Activated naive CD4-positive, alpha-beta T cell (primary cell): ENCODE results near the gene SKP1.
"Not testable (repeated sequence)": the region's sequence is repeated elsewhere in the genome, so short reads cannot be mapped to it uniquely, and the experiment has no call there.

Source experiments
- DNase-seq, 4 experiments: peaks; one replicate each; lab custom pipeline; 2025; lab: John Stamatoyannopoulos, UW

Gene SKP1

DNA sequence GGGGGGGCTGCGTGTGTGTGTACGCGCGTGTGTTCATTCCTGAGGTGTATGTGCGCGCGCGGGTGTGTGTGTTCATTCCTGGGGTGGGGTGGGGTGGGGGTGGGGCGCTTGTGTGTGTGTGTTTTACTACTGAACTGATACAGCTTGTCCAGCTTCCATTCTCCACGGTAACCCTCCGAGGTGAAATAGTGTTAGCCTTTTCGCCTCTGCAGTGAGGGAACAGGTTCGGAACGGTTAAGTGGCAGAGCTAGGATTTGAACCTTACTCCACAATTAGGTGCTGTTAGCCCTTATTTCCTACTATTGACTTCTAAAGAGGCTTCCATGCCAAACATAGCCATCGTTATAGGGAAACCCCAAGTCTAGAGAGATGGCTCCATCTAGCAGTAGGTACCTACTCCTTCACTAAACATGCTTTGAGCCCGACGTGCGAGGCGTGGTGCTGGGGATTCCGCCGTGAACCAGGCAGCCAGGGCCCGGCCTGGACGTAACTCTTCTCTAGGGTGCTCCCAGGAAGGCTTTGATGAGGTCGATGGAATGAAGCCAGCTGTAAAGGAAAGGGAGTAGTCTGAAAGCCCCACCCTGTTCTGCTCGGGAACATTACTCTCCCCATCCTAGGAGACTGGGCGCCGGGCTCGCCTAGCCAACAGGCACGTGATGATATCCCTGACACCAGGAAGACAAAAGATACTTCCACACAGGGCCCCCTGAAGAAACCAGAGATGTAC, 782 bp upstream of the SKP1 start:
- DNase-seq, result peak in 1 of 4 experiments; percentile 74

DNA sequence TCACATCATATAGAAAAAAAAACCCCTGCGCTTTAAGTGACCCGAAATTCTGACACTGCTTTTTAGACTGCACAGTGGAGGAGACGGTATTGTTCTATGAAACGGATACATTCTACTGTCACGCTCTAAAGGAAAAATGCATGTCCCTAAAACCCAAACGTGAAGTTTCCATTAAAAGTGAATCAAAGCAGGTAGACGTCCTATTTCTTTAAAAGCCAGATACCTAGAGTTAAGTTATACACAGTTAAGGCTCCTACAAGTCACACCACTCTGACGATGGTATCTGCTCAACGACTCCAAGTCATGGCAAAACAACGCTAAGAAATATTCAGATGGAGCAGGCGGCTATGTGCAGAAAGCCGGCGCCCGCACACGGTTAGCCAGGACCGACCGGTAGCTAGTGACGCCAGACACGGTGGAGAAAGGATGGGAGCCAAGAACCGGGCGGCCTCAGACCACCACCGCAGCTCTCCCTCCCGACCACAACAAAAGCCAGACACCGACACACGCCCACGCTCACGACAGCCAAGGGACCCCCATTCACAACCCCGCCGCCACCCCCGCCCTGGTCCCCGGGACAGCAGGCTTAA, 734 bp downstream of the SKP1 start:
- peak in 1 of 4 experiments; percentile 50 for DNase-seq

DNA sequence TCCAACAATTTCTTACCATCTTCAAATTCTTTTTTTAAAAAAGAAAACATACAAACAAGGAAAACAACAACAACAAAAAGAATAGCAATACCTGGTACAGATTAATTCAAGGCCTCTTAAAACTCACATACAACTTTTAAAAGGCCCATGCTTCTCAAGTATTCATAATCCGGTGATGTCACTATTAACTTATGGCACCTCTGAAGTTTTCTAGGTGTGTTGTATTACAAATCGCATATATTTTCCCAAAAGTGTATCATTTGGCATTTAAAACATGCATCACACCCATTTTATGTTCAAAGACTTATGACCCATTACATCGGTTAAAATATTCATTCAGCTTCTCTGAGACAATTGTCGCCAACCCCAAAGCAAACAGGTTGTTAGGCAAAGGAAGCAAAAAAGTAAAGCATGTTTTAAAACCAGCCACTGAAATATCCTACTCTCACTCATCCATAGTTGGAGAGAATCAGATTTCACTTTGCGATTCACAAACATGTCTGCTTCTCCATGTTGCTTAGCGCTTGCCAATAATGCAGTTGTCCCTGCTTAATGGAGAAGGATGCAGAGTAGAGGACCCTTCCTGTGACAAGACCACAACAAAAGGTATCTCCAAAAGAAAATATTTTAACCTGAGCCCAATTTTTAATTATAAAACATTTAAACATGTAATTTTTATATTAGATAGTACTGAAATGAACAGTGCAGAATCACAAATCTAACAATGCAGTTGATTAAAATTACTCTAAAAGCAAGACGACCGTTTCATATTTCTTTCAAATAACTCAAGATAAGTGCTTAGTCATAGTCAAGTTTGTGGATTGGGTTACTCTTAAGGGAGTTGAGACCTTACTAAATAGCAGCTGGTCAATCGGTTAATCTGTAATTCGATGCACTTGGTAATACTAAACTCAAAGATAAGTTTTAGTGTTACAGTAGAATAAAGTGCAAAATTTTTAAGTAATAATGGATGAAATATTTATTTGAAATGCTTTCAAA, 1.6 kb downstream of the SKP1 start:
- DNase-seq, result no peak

DNA sequence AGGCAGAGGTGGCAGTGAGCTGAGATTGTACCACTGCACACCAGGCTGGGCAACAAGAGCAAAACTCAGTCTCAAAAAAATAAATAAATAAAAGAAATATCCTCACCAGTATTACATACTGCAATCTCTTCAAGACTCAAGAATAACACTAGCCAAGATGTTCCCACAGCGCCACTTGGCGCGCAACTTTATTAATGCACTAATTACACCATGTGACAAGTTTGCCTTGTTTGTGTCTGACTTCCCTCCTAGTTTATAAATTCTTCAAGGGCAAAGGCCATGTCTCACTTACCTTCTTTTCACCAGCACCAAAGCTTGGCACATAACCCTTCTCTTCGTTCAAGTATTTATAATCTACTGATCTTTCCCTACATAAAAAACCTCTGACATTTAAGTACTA, 4.8 kb downstream of the SKP1 start:
- DNase-seq, result no peak

DNA sequence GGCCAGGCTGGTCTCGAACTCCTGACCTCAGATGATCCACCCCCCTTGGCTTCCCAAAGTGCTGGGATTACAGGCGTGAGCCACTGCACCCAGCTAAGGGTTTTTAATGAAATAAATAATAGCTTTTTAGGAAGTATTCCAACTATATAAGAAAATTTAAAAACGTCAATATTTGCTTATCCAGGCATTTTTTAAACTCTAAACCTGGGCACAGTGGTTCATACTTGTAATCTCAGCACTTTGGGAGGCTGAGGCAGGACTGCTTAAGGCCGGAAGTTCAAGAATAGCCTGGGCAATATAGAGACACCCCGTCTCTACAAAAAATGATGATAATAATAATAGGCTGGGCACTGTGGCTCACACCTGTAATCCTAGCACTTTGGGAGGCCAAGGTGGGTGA, 14.2 kb downstream of the SKP1 start:
- no peak for DNase-seq

DNA sequence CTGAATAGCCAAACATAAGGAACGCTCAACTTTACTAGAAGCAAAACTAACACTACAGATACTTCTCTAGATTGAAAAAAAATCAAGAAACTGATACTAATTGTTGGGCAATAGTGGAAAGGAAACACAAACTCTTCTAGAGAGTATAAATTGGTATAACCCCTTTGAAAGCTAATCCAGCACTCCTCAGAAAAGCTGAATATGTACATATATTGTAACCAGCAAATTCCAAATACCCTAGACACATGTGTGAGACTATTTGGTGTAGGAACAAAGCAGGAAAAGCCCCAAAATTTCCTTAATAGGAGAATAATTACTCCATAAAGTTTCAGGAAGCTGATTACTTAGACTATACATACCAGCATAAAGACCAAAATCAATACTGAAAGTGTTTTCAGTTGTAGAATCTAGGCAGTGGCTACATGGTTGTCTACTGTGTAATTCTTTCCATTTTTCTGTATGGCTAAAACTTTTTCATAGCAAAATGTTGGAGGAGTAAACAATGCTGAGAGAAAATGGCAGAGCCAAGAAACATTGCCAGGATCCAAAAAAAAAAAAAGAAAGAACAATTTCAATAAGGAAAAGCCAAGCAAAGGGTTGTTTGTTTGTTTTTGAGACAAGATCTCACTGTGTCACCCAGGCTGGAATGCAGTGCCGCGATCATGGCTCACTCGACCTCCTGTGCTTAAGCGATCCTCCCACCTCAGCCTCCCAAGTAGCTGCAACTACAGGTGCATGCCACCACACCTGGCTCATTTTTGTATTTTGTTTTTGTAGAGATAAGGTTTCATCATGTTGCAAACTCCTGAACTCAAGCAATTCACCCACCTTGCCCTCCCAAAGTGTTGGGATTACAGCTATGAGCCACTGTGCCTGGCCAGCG, 15.0 kb downstream of the SKP1 start:
- no peak for DNase-seq

DNA sequence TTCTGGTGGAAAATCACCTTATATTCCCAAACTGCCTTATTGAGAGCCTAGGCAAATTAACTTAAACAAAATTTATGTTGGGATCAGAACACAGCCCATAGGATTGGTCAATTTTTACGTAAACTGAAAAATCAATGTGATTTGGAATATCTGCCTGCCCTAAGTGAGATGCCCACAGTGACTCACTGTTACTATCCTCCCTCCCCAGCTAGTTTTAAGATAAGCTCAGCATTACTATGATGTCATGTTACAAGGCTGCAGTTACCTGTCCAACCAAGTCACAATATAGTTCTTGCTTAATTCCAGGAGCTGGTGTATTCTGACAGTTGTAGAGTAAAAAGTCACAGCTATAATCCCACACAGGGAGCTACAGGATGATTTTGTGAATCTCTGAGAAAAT, 23.1 kb downstream of the SKP1 start:
- no peak for DNase-seq

DNA sequence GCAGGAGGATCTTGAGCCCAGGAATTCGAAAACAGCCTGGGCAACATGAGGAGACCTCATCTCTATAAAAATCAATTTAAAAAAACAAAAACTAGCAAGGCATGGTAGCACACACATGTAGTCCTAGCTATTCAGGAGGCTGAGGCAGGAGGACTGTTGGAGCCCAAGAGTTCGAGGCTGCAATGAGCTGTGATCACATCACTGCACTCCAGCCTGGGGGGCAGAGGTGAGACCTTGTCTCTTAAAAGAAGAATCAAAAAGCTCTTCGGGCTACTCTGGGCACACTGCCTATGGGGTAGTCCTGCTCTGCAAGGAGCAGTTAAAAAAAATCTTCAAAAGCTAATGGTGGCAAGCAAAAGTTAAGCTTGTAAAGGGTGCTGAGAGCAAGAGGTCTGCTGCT, 23.5 kb downstream of the SKP1 start:
- no peak for DNase-seq

DNA sequence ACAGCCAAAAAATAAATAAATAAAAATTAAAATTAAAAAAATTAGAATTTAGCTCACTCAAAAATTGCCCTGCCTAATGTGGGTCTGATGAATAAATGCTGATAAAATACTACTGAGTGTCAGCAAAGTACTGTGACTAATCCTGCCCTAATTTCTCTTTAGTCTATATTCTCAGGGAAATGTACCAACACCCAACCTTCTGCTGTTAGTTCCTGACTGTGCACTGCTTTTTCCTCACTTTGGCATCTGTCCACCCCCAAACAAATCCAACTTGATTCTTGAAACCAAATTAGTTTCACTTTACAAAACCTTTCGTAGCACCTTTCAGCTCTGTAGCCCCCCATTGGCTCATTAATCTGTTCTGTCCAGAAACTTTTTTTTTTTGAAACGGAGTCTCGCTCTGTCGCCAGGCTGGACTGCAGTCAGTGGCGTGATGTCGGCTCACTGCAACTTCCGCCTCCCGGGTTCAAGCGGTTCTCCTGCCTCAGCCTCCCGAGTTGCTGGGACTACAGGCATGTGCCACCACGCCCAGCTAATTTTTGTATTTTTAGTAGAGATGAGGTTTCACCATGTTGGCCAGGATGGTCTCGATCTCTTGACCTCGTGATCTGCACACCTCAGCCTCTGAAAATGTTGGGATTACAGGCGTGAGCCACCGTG, 24.4 kb downstream of the SKP1 start:
- DNase-seq, result not testable (repeated sequence)

DNA sequence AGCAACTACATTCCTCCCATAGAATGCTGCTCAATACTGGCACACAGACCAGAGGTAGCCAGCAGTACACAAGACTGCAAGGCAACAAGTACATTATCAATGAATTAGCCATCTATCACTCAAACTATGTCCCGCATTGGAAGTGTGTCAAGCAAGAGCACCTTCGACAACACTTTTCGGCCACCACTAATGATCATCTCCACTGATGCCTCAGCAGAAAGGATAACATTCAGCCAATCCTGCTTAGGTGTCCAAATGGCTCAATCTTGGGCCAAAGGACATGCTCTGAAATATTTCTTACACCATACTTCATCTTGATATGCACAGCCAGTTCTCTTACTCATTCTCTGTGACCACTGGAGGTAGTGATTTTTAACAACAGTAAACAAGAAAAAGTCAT, 25.0 kb downstream of the SKP1 start:
- no peak for DNase-seq

DNA sequence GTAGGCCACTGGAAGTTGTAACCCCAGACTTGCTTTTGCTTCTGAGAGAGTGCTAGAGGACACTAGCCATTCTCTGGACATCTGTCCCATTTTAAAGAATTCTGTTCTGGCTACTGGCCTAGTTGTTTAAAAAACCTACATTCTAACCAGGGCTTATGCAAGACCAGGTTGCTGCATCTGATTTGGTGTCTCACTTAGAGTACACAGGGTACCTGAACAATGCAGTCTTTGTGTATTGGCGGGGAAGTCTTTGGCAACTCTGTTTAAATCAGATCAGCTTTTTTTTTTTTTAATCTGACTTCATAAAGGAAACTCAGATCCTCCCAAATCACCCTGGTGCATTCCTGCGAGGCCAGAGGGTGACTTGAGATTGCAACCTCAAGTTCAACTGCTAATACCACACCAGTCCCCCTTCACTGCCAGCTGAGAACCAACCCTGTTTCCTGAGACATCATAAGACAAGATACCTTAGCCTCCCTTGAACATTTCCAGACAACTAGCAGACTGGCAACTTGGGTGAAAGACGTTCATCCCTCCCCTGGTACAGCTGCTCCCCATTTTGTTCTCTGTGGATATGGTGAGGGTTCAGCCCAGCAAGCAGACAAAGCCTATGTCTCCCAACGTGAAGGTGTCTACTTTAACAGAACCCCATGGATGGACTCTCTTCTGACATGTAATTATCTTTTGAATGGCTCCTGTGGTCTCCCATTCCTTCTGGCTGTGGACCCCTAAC, 27.0 kb downstream of the SKP1 start:
- DNase-seq, result no peak

DNA sequence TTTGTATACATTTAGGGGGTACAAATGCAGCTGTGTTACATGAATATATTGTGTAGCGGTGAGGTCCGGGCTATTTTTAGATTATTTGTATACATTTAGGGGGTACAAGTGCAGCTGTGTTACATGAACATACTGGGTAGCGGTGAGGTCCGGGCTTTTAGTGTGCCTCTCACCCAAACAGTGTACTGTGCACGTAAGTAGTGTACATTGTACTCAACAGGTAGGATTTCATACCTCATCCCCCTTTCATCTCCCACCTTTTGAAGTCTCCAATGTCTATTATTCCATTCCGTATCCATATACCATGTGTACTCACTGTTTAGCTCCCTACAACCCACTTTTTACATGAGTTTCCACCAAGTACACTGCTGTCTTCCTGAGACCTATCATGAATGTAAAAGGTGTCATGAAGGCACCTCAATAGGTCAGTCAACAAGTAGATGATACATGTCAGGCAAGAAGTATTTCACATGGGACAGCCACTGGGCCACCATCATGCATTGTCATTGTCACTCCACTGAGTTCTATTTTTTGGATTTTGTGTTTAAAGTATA, 27.7 kb downstream of the SKP1 start:
- no peak for DNase-seq

DNA sequence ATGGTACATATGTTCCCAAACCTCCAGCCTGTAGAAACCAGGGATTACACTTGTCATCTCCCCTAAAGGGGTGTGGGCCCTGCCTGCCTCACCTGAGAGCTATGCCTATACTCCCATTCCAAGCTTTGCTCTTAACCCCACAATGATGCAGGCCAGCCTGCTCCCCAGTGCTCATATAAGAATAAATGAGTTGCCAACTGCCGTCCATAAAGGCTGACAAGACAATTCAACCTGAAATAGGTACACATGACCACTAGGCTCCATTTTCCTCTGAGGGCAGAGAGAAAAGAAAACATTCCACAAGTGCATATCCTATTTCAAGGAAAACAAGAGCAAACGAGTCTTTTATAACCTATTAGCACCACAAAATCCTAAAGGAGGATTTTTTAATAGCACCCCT, 28.4 kb downstream of the SKP1 start:
- no peak for DNase-seq

DNA sequence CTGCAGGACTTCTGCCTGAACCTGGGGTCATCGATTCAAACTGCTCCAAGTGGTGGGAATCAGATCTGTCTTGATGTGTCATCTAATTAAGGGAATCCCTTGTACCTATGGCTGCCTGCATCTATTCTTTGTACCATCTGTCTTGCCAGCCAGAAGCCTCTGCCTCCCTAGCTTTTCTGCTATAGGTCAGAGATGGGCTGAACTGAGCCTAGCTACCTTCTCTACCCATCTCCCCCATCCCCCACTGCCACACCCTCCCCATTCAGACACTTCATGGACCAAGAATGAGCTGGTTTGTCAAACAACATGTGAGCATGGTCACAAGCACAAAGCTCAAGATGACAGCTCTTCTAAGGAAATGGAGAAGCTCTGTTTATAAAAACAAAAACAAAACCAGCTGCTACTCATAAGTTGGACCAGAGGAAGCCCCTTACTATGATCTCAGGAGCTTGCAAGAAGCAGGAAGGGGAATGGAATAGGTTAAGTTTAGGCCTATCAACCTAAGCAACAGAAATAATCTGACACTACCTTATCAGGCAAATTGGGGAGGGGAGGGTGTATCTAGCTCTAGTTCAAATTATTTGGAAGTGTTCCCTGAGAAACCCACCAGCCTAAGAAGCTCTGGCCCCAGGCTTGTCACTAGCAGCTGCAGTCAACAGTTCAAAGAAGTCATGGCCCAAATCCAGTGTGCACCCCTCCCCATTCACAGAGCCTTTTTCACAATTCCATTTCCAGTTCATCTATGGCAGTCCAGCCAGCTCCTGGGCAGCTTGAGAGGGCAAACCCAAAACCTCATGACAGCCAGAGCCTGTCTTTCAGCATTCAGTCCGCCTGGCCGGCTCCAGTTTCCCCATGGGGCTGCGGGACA, 29.9 kb downstream of the SKP1 start:
- no peak for DNase-seq

DNA sequence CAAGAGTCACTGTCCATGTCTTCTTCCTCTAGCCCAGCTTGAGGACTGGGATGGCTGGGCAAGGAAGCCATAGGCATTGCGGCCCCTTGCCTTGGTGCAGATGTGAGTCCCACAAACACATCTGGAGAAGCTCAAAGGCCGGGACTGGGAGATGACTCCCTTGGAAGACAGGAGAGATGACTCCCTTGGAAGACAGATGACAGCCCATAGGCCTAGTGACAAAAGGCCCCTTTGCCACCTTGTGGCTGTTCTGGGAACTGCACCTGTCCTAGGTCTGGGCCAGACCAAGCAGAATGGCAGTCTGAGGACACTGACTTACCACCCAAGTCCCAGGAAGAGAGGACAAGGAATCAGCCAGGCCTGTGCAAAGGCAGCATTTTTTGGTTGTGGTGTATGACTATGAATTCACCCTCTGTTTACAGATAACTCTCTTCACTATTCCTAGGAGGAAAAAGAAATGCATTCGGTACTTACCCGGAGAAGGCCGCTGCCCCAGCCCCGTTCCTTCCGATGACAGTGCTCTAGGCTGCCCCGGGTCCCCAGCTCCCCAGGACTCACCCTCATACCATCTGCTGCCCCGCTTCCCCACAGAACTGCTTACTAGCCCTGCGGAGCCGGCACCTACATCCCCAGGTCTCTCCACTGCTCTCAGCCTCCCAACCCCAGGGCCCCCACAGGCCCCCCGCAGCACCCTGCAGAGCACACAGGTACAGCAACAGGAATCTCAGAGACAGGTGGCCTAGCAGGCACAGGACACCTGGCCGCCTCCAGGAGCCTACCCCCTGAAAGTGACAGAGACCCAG, 30.8 kb downstream of the SKP1 start:
- DNase-seq, result peak; percentile 50 to 89 (median 78)

DNA sequence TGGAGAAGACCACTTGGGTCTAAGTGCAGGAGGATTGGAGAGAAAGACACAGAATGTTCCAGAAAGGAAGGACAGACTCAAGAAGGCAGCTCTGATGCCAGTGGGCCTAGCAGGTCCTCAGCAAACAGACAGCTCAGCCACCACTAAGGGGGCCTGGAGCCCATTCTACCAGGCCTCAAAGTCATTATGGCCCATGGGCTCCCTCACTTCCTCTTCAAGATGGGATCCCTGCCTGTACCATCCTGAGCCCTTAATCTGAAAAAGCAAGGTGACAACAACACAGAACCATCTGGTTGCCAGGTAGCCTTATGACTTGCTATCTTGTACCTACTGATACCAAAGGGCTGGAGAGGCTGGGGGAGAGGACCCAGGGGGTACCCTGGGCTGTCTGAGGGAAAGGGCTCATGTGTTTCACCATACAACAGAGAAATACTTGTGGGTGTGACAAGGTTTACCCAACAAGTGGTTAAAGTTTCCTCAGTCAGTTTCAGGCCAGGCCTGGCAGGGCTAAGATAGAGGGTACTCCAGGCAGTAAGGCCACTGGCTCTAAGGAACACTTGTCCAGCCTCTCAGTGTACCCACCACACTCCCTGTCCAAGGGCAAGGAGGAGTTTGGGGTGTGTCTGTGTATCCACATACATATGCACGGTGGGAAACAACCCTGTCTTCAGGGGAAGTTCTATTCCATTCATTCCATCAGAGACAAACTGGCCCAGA, 31.6 kb downstream of the SKP1 start:
- no peak for DNase-seq
